Skin of body (tissue), 2 donors: ENCODE data around the gene SMAD4. TPM values are rescaled to one million over a fixed set of nuclear protein-coding genes. Genes with fewer than 3 reads are reported as not detected.
"Not testable (repeated sequence)": the region's sequence is repeated elsewhere in the genome, so short reads cannot be mapped to it uniquely, and the experiment has no call there.

ENCODE experiments used
- DNase-seq: peaks from one replicate; lab custom pipeline; 2025; lab: John Stamatoyannopoulos, UW
- total RNA-seq: library from RNA; depleted of rRNA; stranded (reverse); fragments of >200 nt; gene quantifications from one replicate; pipeline ENCODE4 v1.2.3, GENCODE V29; 2014

SMAD4 gene
- total RNA-seq, 1 donor from 2014 or later = 60.3 TPM

GRCh38 chr18:51110073-51110797 lies 80.2 kb downstream of the SMAD4 start:
- DNase-seq = no peak

- not testable (repeated sequence) for DNase-seq
Observed at GRCh38 chr18:51111633-51112355, 81.8 kb downstream of the SMAD4 start.

- not testable (repeated sequence) for DNase-seq
Observed at GRCh38 chr18:51116996-51117395, 87.0 kb downstream of the SMAD4 start.

- not testable (repeated sequence) for DNase-seq
Observed at GRCh38 chr18:51119561-51119960, 89.5 kb downstream of the SMAD4 start.

- DNase-seq = not testable (repeated sequence)
Observed at GRCh38 chr18:51119976-51120375, 90.0 kb downstream of the SMAD4 start.

- DNase-seq = no peak
Observed at GRCh38 chr18:51120809-51121596, 91.0 kb downstream of the SMAD4 start.

- DNase-seq = no peak
Observed at GRCh38 chr18:51121597-51121857, 91.5 kb downstream of the SMAD4 start.

GRCh38 chr18:51122266-51123045 lies 92.4 kb downstream of the SMAD4 start:
- no peak for DNase-seq

- no peak for DNase-seq
Observed at GRCh38 chr18:51123046-51123395, 93.0 kb downstream of the SMAD4 start.

GRCh38 chr18:51123481-51123880 lies 93.5 kb downstream of the SMAD4 start:
- DNase-seq = no peak

- no peak for DNase-seq
Observed at GRCh38 chr18:51123936-51124486, 94.0 kb downstream of the SMAD4 start.

GRCh38 chr18:51125976-51126375 lies 96.0 kb downstream of the SMAD4 start:
- DNase-seq = no peak

- DNase-seq = no peak
Observed at GRCh38 chr18:51127664-51128063, 97.7 kb downstream of the SMAD4 start.

GRCh38 chr18:51128533-51128932 lies 98.5 kb downstream of the SMAD4 start:
- no peak for DNase-seq

GRCh38 chr18:51132256-51132935 lies 102.4 kb downstream of the SMAD4 start:
- no peak for DNase-seq

- no peak for DNase-seq
Observed at GRCh38 chr18:51133580-51134160, 103.7 kb downstream of the SMAD4 start.
